RWPE2 (cell line): ENCODE measurements around the gene HOXC11.

Experiments
- ATAC-seq: fragments of 200-7000 bp; cut with Tn5 transposase; 3 replicates; pipeline ENCODE4 v1.9.1; 2021; ENCODE audit warnings: low read depth
- DNase-seq: peaks from one replicate; pipeline ENCODE4 v3.0.0-alpha.2; 2020; ENCODE audit warnings: low spot score
- H3K27ac ChIP-seq: fragments of 450-650 bp; 2 replicates; pipeline ENCODE4 v1.5.1; 2017; ENCODE audit warnings: mild to moderate bottlenecking; ENCODE audit not compliant: poor library complexity, severe bottlenecking
- H3K27me3 ChIP-seq: fragments of 250-450 bp; sonication (Bioruptor Pico); 2 replicates; pipeline ENCODE4 v1.5.1; 2021; ENCODE audit warnings: mild to moderate bottlenecking, moderate library complexity; ENCODE audit not compliant: insufficient read depth, poor library complexity, severe bottlenecking
- H3K36me3 ChIP-seq: fragments of 250-450 bp; sonication (Bioruptor Pico); 2 replicates; pipeline ENCODE4 v1.5.1; 2020; ENCODE audit warnings: low read depth, mild to moderate bottlenecking, moderate library complexity
- H3K4me1 ChIP-seq: fragments of 250-450 bp; sonication (Bioruptor Pico); 2 replicates; pipeline ENCODE4 v1.5.1; 2021; ENCODE audit warnings: mild to moderate bottlenecking, moderate library complexity; ENCODE audit not compliant: insufficient read depth, poor library complexity, severe bottlenecking
- H3K4me3 ChIP-seq: fragments of 250-450 bp; sonication (Bioruptor Pico); 2 replicates; pipeline ENCODE4 v1.5.1; 2021; ENCODE audit warnings: mild to moderate bottlenecking, moderate library complexity; ENCODE audit not compliant: severe bottlenecking
- H3K9me3 ChIP-seq: fragments of 250-450 bp; sonication (Bioruptor Pico); 2 replicates; pipeline ENCODE4 v1.5.1; 2021; ENCODE audit warnings: mild to moderate bottlenecking, moderate library complexity; ENCODE audit not compliant: severe bottlenecking
- TF ChIP-seq, protein P1 (sequence below): fragments of 450-650 bp; IDR thresholded peaks from one replicate; pipeline ENCODE4 v1.5.1; 2017; ENCODE audit warnings: mild to moderate bottlenecking, moderate library complexity; ENCODE audit not compliant: poor library complexity, severe bottlenecking

Gene HOXC11

GRCh38 chr12:54019924-54020590, 47.1 kb downstream of the HOXC11 start:
- Histone ChIP-seq H3K4me1 (no peaks in the 10 kb centered on the region), H3K9me3 (no peaks in the 10 kb centered on the region), H3K4me3 (no peak overlapping the region), H3K27ac (no peak overlapping the region), H3K27me3 (peaks cover 74% of the 10 kb centered on the region), H3K36me3 (no peaks in the 10 kb centered on the region)
- no peak for ATAC-seq
- DNase-seq = no peak
- TF ChIP-seq, protein P1, sequence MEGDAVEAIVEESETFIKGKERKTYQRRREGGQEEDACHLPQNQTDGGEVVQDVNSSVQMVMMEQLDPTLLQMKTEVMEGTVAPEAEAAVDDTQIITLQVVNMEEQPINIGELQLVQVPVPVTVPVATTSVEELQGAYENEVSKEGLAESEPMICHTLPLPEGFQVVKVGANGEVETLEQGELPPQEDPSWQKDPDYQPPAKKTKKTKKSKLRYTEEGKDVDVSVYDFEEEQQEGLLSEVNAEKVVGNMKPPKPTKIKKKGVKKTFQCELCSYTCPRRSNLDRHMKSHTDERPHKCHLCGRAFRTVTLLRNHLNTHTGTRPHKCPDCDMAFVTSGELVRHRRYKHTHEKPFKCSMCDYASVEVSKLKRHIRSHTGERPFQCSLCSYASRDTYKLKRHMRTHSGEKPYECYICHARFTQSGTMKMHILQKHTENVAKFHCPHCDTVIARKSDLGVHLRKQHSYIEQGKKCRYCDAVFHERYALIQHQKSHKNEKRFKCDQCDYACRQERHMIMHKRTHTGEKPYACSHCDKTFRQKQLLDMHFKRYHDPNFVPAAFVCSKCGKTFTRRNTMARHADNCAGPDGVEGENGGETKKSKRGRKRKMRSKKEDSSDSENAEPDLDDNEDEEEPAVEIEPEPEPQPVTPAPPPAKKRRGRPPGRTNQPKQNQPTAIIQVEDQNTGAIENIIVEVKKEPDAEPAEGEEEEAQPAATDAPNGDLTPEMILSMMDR = no peak

DNA sequence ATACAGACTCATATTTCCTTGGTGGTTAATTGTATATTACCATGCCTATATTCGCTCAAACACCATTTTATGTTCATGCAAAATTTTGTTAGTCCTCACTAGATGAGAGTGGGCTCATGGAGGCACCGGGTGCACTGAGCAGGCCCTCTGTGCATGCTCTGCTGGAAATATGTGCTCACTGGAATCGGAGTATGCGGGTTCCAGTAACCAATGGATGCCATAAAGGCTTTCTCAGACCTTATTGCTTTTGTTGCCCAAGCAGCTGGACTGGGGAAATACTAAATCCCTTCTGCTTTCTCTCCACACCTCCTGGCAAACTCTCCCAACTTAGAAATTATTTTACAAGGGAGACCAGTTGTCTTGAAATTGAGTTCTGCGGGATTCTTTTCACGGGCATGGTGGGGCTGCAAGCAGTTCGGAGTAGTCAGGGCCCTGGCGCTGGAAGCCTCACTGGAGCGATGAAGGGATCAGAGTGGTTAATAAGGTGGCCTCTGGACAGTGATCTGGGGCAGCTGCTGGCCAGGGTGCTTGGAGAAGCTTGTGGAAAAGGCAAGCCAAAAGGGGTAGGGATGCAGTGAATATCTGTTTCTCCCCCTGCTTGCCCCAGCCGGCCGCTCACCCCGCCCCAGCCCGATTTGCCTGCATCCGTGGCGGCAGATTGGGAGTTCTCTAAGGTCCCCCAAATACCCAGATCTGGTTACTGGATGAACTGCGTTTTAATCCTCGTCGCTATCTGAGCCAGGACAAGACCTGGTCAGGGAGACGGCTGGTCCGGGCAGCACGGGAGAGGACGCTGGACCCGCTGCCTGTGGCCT, 47.9 kb downstream of the HOXC11 start:
- H3K9me3 ChIP-seq = no peaks in the 10 kb centered on the region
- DNase-seq (no peak), ATAC-seq (no peak)
- no peaks in the 10 kb centered on the region for H3K36me3 ChIP-seq
- no peak overlapping the region for H3K4me3 ChIP-seq
- peaks cover 74% of the 10 kb centered on the region for H3K27me3 ChIP-seq
- TF ChIP-seq, protein P1 = no peak
- no peak overlapping the region for H3K27ac ChIP-seq
- H3K4me1 ChIP-seq = no peaks in the 10 kb centered on the region

DNA sequence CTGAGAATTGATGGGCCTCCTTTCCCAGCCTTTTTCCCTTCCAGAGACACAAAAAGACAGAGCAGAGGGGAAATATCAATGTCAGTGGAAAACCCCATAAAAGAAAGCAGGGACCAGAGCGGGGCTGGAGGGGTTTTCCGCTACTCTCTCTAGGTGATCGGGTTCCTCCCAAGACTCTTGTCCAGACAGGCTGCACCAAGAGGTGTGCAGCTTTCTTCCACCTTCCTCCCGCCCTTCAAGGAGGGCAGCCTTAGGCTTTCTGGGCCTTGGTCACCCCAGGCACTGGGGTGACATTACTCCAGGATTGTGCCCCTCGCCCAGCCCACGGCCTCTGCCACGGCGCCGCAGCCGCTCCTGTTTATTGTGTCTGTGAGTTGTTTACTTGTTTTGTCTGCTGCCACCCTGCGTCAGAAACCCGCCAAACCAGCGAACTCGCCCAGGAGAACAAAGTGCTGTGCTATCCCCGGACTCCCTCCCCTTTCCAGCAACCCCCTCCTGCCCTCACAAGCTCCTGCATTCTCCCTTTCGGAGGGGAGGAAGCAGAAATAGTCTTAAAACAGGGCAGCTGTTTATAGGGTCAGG, 48.6 kb downstream of the HOXC11 start:
- no peaks in the 10 kb centered on the region for H3K4me1 ChIP-seq
- H3K9me3 ChIP-seq = no peaks in the 10 kb centered on the region
- H3K4me3 ChIP-seq = no peak overlapping the region
- no peak for ATAC-seq
- H3K27me3 ChIP-seq = peaks cover 76% of the 10 kb centered on the region
- TF ChIP-seq, protein P1 = no peak
- DNase-seq = no peak
- no peak overlapping the region for H3K27ac ChIP-seq
- no peaks in the 10 kb centered on the region for H3K36me3 ChIP-seq

- no peaks in the 10 kb centered on the region for H3K36me3 ChIP-seq
- no peak overlapping the region for H3K27ac ChIP-seq
- peaks cover 78% of the 10 kb centered on the region for H3K27me3 ChIP-seq
- H3K9me3 ChIP-seq = no peaks in the 10 kb centered on the region
- no peak overlapping the region for H3K4me3 ChIP-seq
- H3K4me1 ChIP-seq = no peaks in the 10 kb centered on the region
- DNase-seq (no peak), ATAC-seq (no peak)
- TF ChIP-seq, protein P1 = no peak
Observed at GRCh38 chr12:54022960-54023884, 50.3 kb downstream of the HOXC11 start.
